ENCODE data around the gene CASP7. TPM values are rescaled to one million over a fixed set of nuclear protein-coding genes. Genes with fewer than 3 reads are reported as not detected.

CASP7 gene
- total and polyA plus RNA-seq, 10 of the 15 experiments (the other 5 are each of a cell fraction or from before 2014, with no cell fraction given) = 23.7 to 34.4 (median 28.7) TPM

DNA sequence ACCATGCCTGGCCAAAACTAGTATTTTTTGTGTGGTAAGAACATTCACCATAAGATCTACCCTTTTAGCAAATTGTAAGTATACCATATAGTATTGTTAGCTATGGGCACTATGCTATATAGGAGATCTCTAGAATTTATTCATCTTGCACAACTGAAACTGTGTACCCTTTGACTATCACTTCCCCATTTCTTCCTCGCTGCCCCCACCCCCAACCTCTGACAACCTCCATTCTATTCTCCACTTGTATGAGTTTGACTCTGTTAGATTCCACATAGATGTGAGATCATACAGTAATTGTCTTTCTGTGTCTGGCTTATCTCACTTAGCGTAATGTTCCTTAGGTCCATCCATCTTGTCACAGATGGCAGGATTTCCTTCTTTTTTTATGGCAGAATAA is 3.6 kb downstream of the CASP7 start (continued):
- TF ChIP-seq, protein P1, sequence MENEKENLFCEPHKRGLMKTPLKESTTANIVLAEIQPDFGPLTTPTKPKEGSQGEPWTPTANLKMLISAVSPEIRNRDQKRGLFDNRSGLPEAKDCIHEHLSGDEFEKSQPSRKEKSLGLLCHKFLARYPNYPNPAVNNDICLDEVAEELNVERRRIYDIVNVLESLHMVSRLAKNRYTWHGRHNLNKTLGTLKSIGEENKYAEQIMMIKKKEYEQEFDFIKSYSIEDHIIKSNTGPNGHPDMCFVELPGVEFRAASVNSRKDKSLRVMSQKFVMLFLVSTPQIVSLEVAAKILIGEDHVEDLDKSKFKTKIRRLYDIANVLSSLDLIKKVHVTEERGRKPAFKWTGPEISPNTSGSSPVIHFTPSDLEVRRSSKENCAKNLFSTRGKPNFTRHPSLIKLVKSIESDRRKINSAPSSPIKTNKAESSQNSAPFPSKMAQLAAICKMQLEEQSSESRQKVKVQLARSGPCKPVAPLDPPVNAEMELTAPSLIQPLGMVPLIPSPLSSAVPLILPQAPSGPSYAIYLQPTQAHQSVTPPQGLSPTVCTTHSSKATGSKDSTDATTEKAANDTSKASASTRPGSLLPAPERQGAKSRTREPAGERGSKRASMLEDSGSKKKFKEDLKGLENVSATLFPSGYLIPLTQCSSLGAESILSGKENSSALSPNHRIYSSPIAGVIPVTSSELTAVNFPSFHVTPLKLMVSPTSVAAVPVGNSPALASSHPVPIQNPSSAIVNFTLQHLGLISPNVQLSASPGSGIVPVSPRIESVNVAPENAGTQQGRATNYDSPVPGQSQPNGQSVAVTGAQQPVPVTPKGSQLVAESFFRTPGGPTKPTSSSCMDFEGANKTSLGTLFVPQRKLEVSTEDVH (IDR thresholded peaks at IDR 0.05; ENCODE audit: low read depth, partially characterized antibody) = no peak
- TF ChIP-seq MTA2 (IDR thresholded peaks at IDR 0.05; ENCODE audit: low read depth) (no peak), POU2F2 (IDR thresholded peaks at IDR 0.05; ENCODE audit: borderline replicate concordance, low read depth, low read length) (no peak), SPI1 (IDR thresholded peaks at IDR 0.05; ENCODE audit: borderline replicate concordance, insufficient read depth, low read depth, low read length) (peak; percentile 85), NFIC (IDR thresholded peaks at IDR 0.05; ENCODE audit: low read depth, low read length) (peak; percentile 28; the same call in 1 of the 2 replicates), CREM (IDR thresholded peaks at IDR 0.05; ENCODE audit: low read depth) (0 out of 2 replicates have a peak, but pooled peaks have one; percentile 22)

DNA sequence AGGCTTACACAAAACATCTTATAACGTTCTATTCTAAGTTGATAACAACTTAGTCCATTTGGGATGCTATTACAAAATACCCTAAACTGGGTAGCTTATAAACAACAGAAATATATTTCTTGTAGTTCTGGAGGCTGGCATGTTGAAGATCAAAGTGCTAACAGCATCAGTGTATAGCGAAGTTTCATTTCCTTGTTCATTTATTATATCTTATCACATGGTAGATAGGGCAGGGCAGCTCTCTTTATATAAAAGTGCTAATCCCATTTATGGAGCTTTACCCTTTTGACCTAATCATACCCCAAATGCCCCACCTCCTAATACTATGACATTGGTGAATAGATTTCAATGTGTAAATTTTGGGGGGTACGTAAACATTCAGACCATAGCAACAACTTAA is 6.3 kb downstream of the CASP7 start:
- no peak overlapping the region for H3K9ac ChIP-seq (ENCODE audit: control insufficient read depth, insufficient read depth, low read length)
- no peak for FAIRE-seq
- ChIA-PET CTCF (interaction anchor here (1.2 to 1.4 kb wide), 2 partner anchors 18 to 20 kb away, joined by 4 to 5 read pairs; no protein-coding TSS in a partner anchor), SMC1A (ENCODE audit: uncharacterized antibody, unreplicated experiment) (interaction anchor here (0.8 to 1.7 kb wide), 4 partner anchors 25 to 488 kb away, joined by 3 to 6 read pairs (median 4); partner anchors contain the start of gene CCDC186), POLR2A (no interaction called here), RAD21 (ENCODE audit: unreplicated experiment) (no interaction called here)
- H3K27ac ChIP-seq (ENCODE audit: control insufficient read depth, insufficient read depth) = no peak overlapping the region
- H3K4me2 ChIP-seq (ENCODE audit: control insufficient read depth, insufficient read depth) = no peak overlapping the region
- WGBS (ENCODE audit: insufficient coverage, insufficient replicate concordance, low lambda C conversion rate, missing lambda C conversion rate) = 98% methylated on average over 3 of the region's 3 CpGs
- H3K36me3 ChIP-seq (ENCODE audit: control insufficient read depth in 2 of 2, insufficient read depth in 2 of 2, low read length in 1 of 2) = no peaks in the 10 kb centered on the region; a peak in 1 of 4 replicates
- ATAC-seq = no peak
- H4K20me1 ChIP-seq (ENCODE audit: control insufficient read depth, insufficient read depth) = no peaks in the 10 kb centered on the region
- peaks cover 22% of the 10 kb centered on the region for H3K4me1 ChIP-seq (ENCODE audit: control insufficient read depth, insufficient read depth, low read length)
- intact Hi-C loops (cut with micrococcal nuclease; ENCODE audit: unreplicated experiment) (no loop called here), in situ Hi-C loops (cut with MboI) (loop anchor here (25.0 kb wide), 1 partner anchor 1126 kb away; the partner anchor contains the start of gene FHIP2A)
- DNase-seq (ENCODE audit: low read depth, low spot score) = no peak
- H3K9me3 ChIP-seq (replicated peaks; ENCODE audit: control insufficient read depth, insufficient read depth, low read length) = peaks cover 13% of the 10 kb centered on the region
- no peak overlapping the region for H2AFZ ChIP-seq (ENCODE audit: control insufficient read depth, low read depth, low read length)
- no peaks in the 10 kb centered on the region for H3K27me3 ChIP-seq (replicated peaks in 1 of 2; ENCODE audit: control insufficient read depth in 2 of 2, insufficient read depth in 2 of 2, low read length in 1 of 2)
- no TSS peak for BruUV-seq (replicated peaks)
- H3K79me2 ChIP-seq (ENCODE audit: control insufficient read depth, insufficient read depth, low read length) = peaks cover 42% of the 10 kb centered on the region
- no peak overlapping the region for H3K4me3 ChIP-seq
- TF ChIP-seq, protein P2, sequence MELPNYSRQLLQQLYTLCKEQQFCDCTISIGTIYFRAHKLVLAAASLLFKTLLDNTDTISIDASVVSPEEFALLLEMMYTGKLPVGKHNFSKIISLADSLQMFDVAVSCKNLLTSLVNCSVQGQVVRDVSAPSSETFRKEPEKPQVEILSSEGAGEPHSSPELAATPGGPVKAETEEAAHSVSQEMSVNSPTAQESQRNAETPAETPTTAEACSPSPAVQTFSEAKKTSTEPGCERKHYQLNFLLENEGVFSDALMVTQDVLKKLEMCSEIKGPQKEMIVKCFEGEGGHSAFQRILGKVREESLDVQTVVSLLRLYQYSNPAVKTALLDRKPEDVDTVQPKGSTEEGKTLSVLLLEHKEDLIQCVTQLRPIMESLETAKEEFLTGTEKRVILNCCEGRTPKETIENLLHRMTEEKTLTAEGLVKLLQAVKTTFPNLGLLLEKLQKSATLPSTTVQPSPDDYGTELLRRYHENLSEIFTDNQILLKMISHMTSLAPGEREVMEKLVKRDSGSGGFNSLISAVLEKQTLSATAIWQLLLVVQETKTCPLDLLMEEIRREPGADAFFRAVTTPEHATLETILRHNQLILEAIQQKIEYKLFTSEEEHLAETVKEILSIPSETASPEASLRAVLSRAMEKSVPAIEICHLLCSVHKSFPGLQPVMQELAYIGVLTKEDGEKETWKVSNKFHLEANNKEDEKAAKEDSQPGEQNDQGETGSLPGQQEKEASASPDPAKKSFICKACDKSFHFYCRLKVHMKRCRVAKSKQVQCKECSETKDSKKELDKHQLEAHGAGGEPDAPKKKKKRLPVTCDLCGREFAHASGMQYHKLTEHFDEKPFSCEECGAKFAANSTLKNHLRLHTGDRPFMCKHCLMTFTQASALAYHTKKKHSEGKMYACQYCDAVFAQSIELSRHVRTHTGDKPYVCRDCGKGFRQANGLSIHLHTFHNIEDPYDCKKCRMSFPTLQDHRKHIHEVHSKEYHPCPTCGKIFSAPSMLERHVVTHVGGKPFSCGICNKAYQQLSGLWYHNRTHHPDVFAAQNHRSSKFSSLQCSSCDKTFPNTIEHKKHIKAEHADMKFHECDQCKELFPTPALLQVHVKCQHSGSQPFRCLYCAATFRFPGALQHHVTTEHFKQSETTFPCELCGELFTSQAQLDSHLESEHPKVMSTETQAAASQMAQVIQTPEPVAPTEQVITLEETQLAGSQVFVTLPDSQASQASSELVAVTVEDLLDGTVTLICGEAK (IDR thresholded peaks at IDR 0.05; ENCODE audit: borderline replicate concordance) = no peak
